Measurements from ENCODE around the gene SUGP1.

SUGP1 gene

GRCh38 chr19:19227217-19227616 lies 93.1 kb downstream of the SUGP1 start:
- DNase-seq (ENCODE audit: low read depth) = no peak

GRCh38 chr19:19226663-19227062 lies 93.6 kb downstream of the SUGP1 start:
- DNase-seq (ENCODE audit: low read depth) = no peak

- DNase-seq (ENCODE audit: low read depth) = no peak
Observed at GRCh38 chr19:19226204-19226603, 94.1 kb downstream of the SUGP1 start.
